ENCODE results near the gene GM2A.

- TF ChIP-seq POLR2AphosphoS5 (IDR thresholded peaks at IDR 0.05) (no peak), POLR2A (IDR thresholded peaks at IDR 0.05; ENCODE audit: low read depth) (no peak), CTCF (IDR thresholded peaks at IDR 0.05) (no peak)
Observed at GRCh38 chr5:151204051-151204450, 48.9 kb upstream of the GM2A start.

Measured in esophagus muscularis mucosa (tissue), 3 donors.